IPS-18a (cell line): ENCODE measurements around the gene PLEKHD1.
"Not testable (repeated sequence)": the region's sequence is repeated elsewhere in the genome, so short reads cannot be mapped to it uniquely, and the experiment has no call there.

ENCODE experiments used
- H3K27ac ChIP-seq: one replicate; pipeline ENCODE4 v1.5.1; 2013; ENCODE audit warnings: low read length
- H3K27me3 ChIP-seq: one replicate; pipeline ENCODE4 v1.6.1; 2013; ENCODE audit warnings: mild to moderate bottlenecking, low read length; ENCODE audit not compliant: control insufficient read depth, insufficient read depth
- H3K36me3 ChIP-seq: one replicate; pipeline ENCODE4 v1.6.1; 2013; ENCODE audit warnings: low read depth, low read length; ENCODE audit not compliant: control insufficient read depth
- H3K4me1 ChIP-seq: one replicate; pipeline ENCODE4 v1.6.1; 2013; ENCODE audit warnings: low read depth, low read length; ENCODE audit not compliant: control insufficient read depth
- H3K4me3 ChIP-seq: one replicate; pipeline ENCODE4 v1.5.1; 2013; ENCODE audit warnings: low read length
- H3K9ac ChIP-seq: one replicate; pipeline ENCODE4 v1.6.1; 2013; ENCODE audit warnings: mild to moderate bottlenecking, low read length, moderate library complexity
- H3K9me3 ChIP-seq: one replicate; pipeline ENCODE4 v1.6.1; 2013; ENCODE audit warnings: low read depth, low read length; ENCODE audit not compliant: control insufficient read depth

Gene PLEKHD1

DNA sequence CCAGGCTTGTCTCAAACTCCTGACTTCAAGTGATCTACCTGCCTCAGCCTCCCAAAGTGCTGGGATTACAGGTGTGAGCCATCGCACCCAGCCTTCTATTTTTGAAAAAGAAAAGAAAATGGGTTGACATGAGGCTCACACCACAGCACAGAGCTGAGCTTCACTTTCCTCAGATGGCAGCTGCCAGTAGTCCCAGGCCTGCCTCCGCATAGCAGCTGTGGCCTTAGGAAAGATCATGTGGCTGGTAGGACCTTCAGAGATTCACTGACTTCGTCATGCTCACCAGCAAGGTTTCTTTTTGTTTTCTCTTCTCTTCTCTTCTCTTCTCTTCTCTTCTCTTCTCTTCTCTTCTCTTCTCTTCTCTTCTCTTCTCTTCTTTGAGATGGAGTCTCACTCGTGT lies 13.8 kb downstream of the PLEKHD1 start:
- not testable (repeated sequence) for H3K4me3 ChIP-seq, H3K9me3 ChIP-seq, H3K36me3 ChIP-seq, H3K27ac ChIP-seq, H3K27me3 ChIP-seq, H3K9ac ChIP-seq, H3K4me1 ChIP-seq

DNA sequence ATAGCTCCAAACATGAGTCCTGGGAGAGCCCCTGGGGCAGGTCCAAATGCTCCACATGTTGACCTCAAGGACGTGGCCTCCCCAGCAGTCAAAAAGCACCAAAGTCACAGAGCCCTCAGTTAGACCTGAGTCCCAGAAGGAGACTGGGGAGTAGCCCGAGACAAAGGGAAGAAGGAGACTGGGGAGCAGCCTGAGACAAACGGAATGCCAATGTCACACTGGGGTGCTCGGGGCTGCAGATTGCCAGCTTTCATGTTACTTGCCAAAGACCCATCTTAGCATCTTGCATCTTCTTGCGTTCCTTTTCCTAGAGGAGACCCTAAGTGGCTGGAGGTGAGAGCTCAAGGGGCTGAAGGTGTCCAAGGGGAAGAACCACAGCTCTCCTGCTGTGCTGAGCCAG lies 14.9 kb downstream of the PLEKHD1 start:
- Histone ChIP-seq H3K9me3 (no peaks in the 10 kb centered on the region), H3K27me3 (peaks cover 7% of the 10 kb centered on the region), H3K9ac (no peak overlapping the region), H3K27ac (no peak overlapping the region), H3K36me3 (no peaks in the 10 kb centered on the region), H3K4me3 (no peak overlapping the region), H3K4me1 (no peaks in the 10 kb centered on the region)

DNA sequence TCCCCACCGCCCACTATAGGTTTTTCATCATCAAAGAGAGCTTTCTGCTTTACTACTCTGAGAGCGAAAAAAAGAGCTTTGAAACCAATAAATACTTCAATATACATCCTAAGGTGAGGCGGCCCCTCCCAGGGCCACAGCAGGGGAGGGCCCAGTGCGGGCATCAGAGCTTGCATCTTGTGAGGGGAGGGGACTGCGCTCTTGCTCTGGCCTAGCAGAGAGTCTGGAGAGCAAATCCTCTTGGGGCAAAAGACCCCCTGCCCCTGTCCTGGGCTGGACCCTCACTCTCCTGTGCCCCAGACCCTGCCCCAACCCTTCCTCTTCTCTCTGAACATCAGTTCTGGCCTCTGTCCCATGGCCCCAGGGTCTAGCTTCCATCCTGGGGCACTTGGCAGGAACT lies 15.6 kb downstream of the PLEKHD1 start:
- Histone ChIP-seq H3K27me3 (peaks cover 7% of the 10 kb centered on the region), H3K36me3 (no peaks in the 10 kb centered on the region), H3K4me3 (no peak overlapping the region), H3K9me3 (no peaks in the 10 kb centered on the region), H3K9ac (no peak overlapping the region), H3K27ac (no peak overlapping the region), H3K4me1 (no peaks in the 10 kb centered on the region)

DNA sequence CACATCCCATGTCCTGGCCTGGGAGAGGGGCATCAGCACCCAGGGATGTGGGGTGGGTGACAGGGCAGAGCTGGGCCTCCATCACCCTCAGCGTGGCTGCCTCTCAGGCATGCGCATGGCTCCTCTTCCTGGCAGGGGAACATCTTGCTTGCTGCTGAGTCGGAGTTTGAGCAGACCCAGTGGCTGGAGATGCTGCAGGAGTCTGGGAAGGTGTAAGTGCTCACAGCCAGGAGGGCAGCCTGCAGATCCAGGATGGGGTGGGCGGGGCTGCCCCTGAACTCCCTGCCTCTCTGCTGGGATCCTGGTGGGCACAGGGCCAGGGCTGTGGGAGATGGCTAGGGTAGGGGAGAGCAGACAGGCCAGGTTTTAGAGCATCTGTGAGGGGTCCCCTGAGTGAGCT lies 16.2 kb downstream of the PLEKHD1 start:
- Histone ChIP-seq H3K36me3 (no peaks in the 10 kb centered on the region), H3K9ac (no peak overlapping the region), H3K27me3 (peaks cover 7% of the 10 kb centered on the region), H3K4me3 (no peak overlapping the region), H3K4me1 (no peaks in the 10 kb centered on the region), H3K27ac (no peak overlapping the region), H3K9me3 (no peaks in the 10 kb centered on the region)

DNA sequence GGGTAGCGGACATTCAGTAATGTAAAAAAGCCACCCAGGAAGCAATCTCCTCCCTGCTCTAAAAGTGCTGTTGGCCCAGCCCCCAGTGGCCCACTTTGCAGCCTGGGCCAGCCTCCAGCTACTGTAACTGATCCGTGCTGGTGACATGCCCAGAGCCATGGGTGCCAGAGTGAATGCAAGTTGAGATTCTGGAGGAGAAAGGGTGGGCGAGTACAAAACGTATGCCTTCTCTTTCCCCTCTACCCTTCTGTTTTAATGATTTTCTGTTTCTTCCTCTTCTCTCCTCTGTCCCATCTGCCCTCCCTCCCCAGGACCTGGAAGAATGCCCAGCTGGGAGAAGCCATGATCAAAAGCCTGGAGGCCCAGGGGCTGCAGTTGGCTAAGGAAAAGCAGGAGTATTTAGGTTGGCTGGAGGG lies 16.9 kb downstream of the PLEKHD1 start:
- no peaks in the 10 kb centered on the region for H3K9me3 ChIP-seq
- no peaks in the 10 kb centered on the region for H3K4me1 ChIP-seq
- no peak overlapping the region for H3K27ac ChIP-seq
- no peaks in the 10 kb centered on the region for H3K36me3 ChIP-seq
- peaks cover 7% of the 10 kb centered on the region for H3K27me3 ChIP-seq
- H3K4me3 ChIP-seq = no peak overlapping the region
- no peak overlapping the region for H3K9ac ChIP-seq

DNA sequence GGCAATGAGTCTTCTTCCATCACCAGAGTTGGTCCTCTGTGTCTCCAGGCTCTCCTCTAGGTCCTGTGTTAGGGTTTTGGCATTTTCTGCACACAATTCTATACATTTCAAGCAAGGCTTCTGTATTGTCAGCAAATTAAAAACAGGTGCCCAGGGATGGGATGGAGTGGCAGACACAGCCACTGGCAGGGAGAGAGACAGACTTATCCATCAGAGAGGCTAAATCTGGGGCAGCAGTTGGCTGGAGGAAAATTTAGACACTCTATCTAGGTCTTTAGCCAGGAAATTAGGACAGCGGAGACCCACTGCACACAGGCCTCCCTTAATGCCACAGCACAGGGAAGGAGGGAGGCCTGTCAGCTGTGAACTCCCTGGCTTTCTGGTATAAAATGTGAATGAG lies 20.2 kb downstream of the PLEKHD1 start:
- H3K9me3 ChIP-seq = no peaks in the 10 kb centered on the region
- H3K4me1 ChIP-seq = no peaks in the 10 kb centered on the region

DNA sequence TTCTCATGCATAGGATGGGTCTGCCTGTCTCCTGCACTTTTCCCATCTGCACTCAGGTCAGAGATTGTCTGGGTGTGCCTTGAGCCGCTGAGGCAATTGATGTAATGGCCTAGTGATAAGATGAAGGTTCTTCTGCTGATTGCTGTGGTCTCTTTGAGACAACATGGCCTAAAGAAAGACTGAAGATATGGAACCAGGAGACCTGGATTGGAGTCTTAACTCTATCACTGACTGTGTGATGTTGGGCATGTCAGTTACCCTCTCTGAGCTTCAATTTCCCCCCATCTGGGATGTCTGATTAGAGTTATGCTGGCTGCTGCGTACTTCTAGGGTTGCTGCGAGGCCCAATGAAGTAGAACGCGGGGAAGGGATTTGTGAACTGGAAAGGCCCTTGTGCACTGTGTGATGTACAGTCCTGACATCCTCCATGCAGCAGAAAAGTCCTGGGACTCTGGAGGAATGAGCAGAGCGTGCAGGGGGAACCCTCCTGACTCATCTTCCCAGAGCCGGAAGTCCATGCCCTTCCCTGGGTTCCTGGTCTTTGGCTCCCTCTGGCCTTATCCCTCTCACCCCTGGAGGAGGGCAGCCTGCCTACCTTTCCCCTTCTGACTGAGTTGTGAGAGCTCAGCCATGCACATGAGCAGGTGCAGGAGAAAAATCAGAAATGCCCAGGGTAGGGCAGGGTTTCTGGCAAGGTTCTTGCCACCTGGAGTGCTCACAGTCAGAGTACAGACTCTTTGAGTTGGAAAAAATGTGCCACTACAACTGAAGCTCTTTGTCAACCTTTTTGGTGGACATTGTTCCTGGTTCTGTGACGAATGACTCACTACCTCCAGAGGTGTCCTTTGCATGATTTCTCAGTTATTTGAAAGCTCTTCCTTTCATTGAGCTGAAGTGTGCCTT lies 21.1 kb downstream of the PLEKHD1 start:
- Histone ChIP-seq H3K9me3 (no peaks in the 10 kb centered on the region), H3K4me3 (no peak overlapping the region), H3K36me3 (no peaks in the 10 kb centered on the region), H3K4me1 (no peaks in the 10 kb centered on the region), H3K9ac (no peak overlapping the region), H3K27ac (no peak overlapping the region), H3K27me3 (peaks cover 7% of the 10 kb centered on the region)

More for the DNA sequence above, 20.2 kb downstream of the PLEKHD1 start:
- H3K36me3 ChIP-seq = no peaks in the 10 kb centered on the region
- H3K27ac ChIP-seq = no peak overlapping the region
- H3K9ac ChIP-seq = no peak overlapping the region
- H3K4me3 ChIP-seq = no peak overlapping the region
- peaks cover 7% of the 10 kb centered on the region for H3K27me3 ChIP-seq

DNA sequence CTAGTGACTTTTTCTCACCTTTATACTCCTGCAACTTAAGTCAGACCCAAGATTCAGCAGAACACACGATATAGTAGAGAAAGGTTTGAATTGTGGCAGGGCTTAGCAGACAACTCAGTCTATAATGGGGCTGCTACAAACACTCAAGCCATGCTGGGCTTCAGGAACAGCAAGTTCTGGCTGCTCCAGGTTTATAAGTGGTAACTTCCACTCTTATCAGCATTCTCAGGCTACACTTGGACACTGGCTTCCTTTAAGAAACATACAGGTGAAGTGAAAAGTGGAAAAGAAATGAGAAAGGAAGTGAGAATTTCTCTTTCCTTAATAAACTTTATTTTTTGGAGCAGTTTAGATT lies 21.7 kb downstream of the PLEKHD1 start:
- Histone ChIP-seq H3K36me3 (no peaks in the 10 kb centered on the region), H3K9ac (no peak overlapping the region), H3K27me3 (peaks cover 7% of the 10 kb centered on the region), H3K4me1 (no peaks in the 10 kb centered on the region), H3K9me3 (no peaks in the 10 kb centered on the region), H3K4me3 (no peak overlapping the region), H3K27ac (no peak overlapping the region)

DNA sequence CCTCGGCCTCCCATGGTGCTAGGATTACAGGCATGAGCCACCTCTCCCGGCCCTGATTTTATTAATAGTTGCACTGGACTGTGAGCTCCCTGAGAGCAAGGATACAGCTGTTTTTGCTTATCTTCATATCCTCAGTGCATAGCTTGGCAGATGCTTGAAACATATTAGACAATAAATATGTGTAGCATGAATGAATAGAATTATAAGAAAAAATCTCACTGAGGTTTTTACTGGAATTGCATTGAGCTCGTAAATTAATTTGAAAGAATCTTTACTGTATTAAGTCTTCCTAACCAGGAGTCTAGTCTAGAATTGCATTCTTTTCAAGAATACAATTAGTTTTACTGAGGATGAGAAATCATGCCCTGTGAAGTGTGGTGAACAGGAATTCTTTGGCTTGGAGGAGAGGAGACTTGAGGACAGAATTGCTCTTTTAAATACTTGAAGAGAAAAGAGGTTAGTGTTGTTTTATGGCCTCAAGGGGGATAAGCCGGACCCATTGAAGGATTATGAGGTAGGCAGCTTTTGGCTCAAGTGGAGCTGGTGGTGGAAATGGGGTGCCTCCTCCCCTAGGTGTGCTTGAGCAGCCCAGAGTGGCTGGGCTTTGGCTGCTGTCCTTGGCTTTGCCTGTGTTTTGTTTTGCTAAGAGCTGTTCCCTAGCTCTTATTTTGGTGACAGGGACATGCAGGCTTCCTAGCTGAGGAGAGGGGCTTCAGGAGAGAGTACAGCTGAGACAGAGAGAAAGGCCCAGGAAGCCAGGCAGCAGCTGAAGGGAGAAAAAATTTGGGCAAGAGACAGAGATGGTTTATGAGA lies 34.0 kb downstream of the PLEKHD1 start:
- Histone ChIP-seq H3K36me3 (no peaks in the 10 kb centered on the region), H3K4me1 (peaks cover 10% of the 10 kb centered on the region), H3K9me3 (no peaks in the 10 kb centered on the region), H3K9ac (no peak overlapping the region), H3K27me3 (no peaks in the 10 kb centered on the region), H3K4me3 (no peak overlapping the region), H3K27ac (no peak overlapping the region)

DNA sequence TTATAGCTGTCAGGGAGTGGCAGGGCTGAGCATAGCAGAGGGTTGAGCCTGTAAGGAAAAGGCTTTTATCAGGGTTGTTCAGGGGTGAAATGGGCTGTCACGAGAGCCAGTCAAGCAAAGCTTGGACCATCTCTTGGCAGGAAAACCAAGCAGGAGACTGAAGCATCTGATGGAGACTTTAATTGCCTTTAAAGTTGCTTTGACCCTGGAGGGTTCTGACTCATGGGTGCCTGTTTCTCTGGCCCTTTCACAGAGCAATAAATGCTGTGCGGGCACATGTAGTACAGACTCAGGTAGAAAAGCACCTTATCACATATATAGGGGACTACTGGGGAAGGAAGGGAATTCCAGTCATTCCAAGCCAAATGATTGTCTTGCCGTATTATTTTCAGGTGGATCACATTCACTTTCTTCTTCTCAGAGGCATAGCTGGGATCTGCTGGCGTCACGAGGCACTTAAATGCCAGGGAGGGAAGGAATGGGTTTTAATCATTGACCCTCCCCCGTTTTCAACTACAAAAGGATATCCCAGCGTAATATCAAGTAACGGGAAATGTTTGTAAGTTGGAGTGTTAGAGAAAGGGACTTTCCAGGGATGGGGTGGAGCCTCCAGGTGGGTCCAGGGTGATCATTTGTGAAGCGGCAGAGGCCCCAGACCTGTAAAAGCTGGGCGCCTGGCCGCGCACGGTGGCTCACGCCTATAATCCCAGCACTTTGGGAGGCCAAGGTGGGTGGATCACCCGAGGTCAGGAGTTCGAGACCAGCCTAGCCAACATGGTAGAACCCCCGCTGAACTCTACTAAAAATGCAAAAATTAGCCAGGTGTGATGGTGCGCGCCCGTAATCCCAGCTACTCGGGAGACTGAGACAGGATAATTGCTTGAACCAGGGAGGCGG lies 34.9 kb downstream of the PLEKHD1 start:
- Histone ChIP-seq H3K9me3 (no peaks in the 10 kb centered on the region), H3K4me3 (no peak overlapping the region), H3K9ac (no peak overlapping the region), H3K4me1 (peaks cover 10% of the 10 kb centered on the region), H3K36me3 (no peaks in the 10 kb centered on the region), H3K27ac (no peak overlapping the region), H3K27me3 (no peaks in the 10 kb centered on the region)

DNA sequence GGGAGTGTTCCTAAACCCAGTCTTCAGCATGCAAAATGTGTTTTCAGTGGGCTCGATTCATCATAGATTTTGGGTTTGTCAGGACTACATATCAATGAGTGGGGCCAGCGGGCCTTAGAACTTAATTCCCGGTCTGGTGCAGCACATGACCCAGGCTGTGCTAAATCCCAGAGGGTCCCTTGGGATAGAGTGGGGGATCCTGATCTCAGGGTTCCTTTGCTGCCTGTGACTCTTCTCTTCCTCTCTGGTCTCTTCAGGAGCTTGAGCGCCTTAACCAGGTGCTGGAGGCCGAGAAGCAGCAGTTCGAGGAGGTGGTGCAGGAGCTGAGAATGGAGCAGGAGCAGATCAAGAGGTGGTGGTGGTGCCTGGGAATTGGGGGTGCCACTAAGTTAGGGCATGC lies 37.5 kb downstream of the PLEKHD1 start:
- H3K4me3 ChIP-seq = no peak overlapping the region
- no peak overlapping the region for H3K27ac ChIP-seq
- peaks cover 10% of the 10 kb centered on the region for H3K4me1 ChIP-seq
- H3K9me3 ChIP-seq = no peaks in the 10 kb centered on the region
- no peak overlapping the region for H3K9ac ChIP-seq
- no peaks in the 10 kb centered on the region for H3K27me3 ChIP-seq
- no peaks in the 10 kb centered on the region for H3K36me3 ChIP-seq
